ENCODE measurements around the gene LDLRAD4.

The LDLRAD4 gene

DNA sequence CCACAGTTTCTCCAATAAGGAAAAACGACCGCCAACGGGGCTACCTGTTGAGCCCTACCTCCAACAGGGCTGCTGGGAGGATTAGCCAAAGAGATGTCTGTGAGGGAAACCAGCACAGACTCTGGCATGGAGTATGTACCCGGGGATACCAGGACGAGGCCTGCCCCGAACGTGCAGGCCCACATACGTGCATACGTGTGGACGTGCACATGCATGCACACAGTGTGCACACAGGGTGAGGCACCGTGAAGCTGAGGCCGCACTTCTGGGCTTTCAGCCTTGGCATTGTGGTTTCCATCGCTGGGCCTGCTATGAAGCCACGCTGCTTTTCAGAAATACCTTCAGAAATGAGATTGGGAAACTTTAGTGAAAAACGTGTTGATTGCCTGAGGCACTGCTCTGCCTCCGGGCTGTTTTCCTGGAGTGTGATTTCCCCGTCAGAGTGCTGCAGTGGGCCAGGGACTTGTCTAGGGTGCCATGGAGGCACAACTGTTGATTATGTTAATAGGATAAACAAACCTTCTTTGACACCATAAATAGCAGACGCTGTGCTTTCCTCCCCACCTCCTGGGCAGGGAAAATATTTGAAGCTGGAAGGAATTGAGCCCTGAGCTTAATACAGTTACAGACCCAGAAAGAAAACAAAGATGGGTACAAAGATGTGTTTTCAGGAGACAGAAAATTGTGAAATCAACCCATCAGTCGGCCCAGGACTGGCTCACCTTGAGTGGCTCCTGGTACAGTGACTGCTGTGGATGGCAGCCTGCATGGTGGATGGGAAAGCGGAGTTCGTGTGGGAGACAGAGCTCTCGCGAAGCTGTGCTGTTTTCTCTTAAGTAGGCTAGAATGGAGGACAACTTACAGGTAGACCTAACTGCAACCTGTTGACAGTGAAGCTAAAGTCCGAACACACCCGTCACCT lies 325.5 kb downstream of the LDLRAD4 start:
- no peak overlapping the region for H3K4me3 ChIP-seq (ENCODE audit: low read depth, low read length)
- TF ChIP-seq, protein P1, sequence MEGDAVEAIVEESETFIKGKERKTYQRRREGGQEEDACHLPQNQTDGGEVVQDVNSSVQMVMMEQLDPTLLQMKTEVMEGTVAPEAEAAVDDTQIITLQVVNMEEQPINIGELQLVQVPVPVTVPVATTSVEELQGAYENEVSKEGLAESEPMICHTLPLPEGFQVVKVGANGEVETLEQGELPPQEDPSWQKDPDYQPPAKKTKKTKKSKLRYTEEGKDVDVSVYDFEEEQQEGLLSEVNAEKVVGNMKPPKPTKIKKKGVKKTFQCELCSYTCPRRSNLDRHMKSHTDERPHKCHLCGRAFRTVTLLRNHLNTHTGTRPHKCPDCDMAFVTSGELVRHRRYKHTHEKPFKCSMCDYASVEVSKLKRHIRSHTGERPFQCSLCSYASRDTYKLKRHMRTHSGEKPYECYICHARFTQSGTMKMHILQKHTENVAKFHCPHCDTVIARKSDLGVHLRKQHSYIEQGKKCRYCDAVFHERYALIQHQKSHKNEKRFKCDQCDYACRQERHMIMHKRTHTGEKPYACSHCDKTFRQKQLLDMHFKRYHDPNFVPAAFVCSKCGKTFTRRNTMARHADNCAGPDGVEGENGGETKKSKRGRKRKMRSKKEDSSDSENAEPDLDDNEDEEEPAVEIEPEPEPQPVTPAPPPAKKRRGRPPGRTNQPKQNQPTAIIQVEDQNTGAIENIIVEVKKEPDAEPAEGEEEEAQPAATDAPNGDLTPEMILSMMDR (IDR thresholded peaks at IDR 0.05; ENCODE audit: low read depth, low read length): no peak

DNA sequence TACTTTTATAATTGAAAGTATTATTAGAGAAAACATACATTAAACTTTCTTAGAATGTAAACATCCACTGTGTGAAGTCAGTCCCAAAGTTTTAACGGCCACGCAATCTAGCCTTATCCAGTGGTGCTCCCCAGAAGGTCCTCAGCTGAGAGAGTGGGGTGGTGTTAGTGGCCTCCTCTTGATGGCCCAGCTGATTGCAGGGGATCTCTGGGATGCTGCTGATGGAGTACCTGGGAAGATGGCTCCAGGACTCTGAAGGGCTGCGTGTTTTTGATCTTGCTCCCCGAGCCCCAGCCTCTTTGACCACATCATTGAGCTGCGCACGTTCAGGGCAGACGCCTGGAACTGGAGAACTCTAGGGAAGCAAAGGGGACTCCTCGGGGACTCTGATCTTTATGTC lies 326.4 kb downstream of the LDLRAD4 start:
- TF ChIP-seq, protein P1 (IDR thresholded peaks at IDR 0.05; ENCODE audit: low read depth, low read length): no peak
- no peak overlapping the region for H3K4me3 ChIP-seq (ENCODE audit: low read depth, low read length)

DNA sequence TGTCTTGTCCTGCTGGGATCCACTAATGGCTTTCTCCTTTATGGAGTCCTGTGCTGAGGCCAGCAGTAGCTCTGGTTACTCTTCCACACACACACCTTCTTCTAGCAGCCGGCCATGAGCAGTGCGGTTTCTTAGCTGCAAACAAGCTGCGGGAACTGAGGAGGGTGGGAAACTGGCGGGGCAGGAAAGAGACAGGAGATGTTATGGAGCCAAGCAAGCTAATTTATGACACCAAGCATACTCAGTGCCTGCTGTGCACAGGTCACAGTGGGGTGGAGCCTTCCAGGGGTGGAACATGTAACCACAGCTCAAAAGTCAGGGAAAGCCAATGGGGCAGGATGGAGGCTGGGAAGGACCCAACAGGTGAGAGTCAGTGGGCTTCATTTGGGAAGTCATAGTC lies 327.0 kb downstream of the LDLRAD4 start:
- no peak overlapping the region for H3K4me3 ChIP-seq (ENCODE audit: low read depth, low read length)
- TF ChIP-seq, protein P1 (IDR thresholded peaks at IDR 0.05; ENCODE audit: low read depth, low read length): no peak

DNA sequence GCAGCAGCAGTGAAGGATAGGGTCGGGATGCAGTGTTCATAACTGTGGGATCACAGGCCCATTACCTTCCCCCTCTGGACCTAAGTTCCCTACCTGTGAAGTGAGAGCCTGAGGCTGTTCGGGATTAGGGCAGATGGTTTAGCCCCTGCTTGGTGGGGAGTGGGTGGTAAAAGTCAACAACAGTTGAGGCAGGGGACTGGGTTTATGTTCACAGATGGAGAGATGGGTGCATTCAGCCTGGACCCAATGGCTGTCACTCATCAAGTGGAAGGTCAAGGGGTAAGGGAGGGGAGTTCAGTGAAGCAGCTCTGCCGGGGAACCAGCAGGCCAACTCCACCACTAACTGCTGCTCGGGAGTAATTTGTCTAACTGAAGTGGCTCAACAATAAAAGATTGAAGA lies 327.4 kb downstream of the LDLRAD4 start:
- no peak overlapping the region for H3K4me3 ChIP-seq (ENCODE audit: low read depth, low read length)
- TF ChIP-seq, protein P1 (IDR thresholded peaks at IDR 0.05; ENCODE audit: low read depth, low read length): no peak

DNA sequence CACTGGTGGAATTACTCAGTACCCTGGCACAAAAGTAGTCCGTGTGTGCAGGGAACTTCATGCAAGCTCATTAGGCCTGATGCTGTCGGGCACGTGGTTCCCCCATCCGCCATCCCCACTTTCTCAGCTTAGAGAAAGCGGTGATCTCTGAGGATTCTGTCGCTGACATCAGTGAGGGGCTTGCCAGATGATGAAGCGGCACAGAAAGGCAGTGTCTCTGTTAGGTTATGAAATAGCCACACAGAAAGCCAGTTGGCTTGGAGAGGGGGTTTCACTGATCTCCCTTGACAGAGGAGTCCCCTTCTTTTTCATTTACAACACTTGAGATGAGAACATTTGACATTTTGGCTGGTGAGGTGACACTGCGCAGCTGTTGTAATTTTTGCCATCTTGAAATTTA lies 328.1 kb downstream of the LDLRAD4 start:
- no peak overlapping the region for H3K4me3 ChIP-seq (ENCODE audit: low read depth, low read length)
- TF ChIP-seq, protein P1 (IDR thresholded peaks at IDR 0.05; ENCODE audit: low read depth, low read length): no peak

DNA sequence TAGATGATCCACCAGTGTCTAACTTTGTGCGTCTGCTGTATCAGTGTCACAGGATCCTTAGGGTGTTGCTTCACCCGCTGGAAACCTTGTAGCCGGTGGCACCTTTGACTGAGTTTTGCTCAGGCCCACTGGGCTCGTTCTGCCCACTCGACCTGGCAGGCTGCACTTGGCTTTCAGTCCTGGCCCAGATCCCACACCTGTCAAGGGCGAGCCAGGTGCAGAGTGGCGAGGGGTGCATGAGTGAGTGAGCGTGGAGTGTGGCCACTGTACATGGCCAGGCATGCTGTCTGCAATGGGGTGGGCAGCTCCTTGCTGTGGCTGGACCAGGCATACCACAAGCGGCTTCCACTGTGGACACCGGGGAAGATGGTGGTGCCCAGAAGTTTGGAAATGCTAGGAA lies 328.8 kb downstream of the LDLRAD4 start:
- TF ChIP-seq, protein P1 (IDR thresholded peaks at IDR 0.05; ENCODE audit: low read depth, low read length): no peak
- H3K4me3 ChIP-seq (ENCODE audit: low read depth, low read length): no peak overlapping the region

DNA sequence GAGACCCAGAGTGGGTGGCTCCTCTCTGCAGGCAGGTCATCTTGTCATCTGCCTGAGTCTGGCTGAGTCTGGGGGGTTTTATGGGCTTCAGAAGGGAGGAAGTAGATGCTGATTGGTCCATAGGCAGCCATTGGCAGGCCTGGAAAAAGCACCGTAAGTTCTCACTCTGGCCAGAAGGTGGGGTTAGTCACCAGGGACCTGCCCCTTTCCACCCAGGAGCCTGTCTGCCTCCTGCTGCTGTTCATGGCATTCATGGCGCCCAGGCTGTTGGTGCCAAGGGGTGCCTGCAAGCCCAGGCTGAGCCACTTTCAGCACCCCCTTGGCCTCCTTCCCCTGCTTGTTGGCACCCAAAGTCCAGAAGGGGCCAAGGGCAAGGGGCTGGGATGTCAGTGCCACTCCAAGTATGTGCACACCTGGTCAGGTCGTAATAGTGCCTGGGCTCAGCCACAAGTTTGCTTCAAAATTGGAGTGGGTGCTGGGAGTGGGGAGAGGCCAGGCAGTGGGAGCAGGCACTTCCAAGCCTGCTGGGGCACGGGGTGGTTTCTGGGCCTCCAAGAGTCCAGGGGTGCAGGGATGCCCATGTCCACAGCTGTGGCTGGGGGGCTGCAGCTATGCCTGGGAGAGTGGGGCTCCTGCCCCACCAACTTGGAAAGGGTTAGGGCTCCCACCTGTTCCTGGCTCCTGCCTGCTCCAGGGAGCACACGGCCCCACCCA lies 329.7 kb downstream of the LDLRAD4 start:
- TF ChIP-seq, protein P1 (IDR thresholded peaks at IDR 0.05; ENCODE audit: low read depth, low read length): no peak
- no peak overlapping the region for H3K4me3 ChIP-seq (ENCODE audit: low read depth, low read length)
